ENCODE results near the gene BMAL1.

- TF ChIP-seq, protein P1, sequence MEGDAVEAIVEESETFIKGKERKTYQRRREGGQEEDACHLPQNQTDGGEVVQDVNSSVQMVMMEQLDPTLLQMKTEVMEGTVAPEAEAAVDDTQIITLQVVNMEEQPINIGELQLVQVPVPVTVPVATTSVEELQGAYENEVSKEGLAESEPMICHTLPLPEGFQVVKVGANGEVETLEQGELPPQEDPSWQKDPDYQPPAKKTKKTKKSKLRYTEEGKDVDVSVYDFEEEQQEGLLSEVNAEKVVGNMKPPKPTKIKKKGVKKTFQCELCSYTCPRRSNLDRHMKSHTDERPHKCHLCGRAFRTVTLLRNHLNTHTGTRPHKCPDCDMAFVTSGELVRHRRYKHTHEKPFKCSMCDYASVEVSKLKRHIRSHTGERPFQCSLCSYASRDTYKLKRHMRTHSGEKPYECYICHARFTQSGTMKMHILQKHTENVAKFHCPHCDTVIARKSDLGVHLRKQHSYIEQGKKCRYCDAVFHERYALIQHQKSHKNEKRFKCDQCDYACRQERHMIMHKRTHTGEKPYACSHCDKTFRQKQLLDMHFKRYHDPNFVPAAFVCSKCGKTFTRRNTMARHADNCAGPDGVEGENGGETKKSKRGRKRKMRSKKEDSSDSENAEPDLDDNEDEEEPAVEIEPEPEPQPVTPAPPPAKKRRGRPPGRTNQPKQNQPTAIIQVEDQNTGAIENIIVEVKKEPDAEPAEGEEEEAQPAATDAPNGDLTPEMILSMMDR (conservative IDR thresholded peaks at IDR 0.05; ENCODE audit: low read depth, low read length): no peak
- TF ChIP-seq EZH2 (IDR thresholded peaks at IDR 0.05; ENCODE audit: borderline replicate concordance, low read depth, low read length, poor library complexity, severe bottlenecking): no peak
Observed at GRCh38 chr11:13344818-13345217, 67.2 kb downstream of the BMAL1 start.
